Measurements from ENCODE around the gene FAM107B.

FAM107B gene

GRCh38 chr10:14757986-14758385 lies 16.7 kb downstream of the FAM107B start:
- H3K4me3 Mint-ChIP-seq, result no peak overlapping the region
- no peaks in the 10 kb centered on the region for H3K36me3 Mint-ChIP-seq
- H3K4me1 Mint-ChIP-seq (ENCODE audit: low read depth), result no peaks in the 10 kb centered on the region
- H3K27ac Mint-ChIP-seq, result no peak overlapping the region
- H3K27me3 Mint-ChIP-seq, result no peaks in the 10 kb centered on the region
- H3K9me3 Mint-ChIP-seq (ENCODE audit: low read depth), result no peaks in the 10 kb centered on the region

- no peak overlapping the region for H3K27ac Mint-ChIP-seq
- H3K4me3 Mint-ChIP-seq, result no peak overlapping the region
- H3K4me1 Mint-ChIP-seq (ENCODE audit: low read depth), result no peaks in the 10 kb centered on the region
- no peaks in the 10 kb centered on the region for H3K27me3 Mint-ChIP-seq
- no peaks in the 10 kb centered on the region for H3K9me3 Mint-ChIP-seq (ENCODE audit: low read depth)
- H3K36me3 Mint-ChIP-seq, result no peaks in the 10 kb centered on the region
Observed at GRCh38 chr10:14757394-14757793, 17.3 kb downstream of the FAM107B start.

- no peaks in the 10 kb centered on the region for H3K36me3 Mint-ChIP-seq
- H3K4me1 Mint-ChIP-seq (ENCODE audit: low read depth), result no peaks in the 10 kb centered on the region
- H3K9me3 Mint-ChIP-seq (ENCODE audit: low read depth), result no peaks in the 10 kb centered on the region
- no peak overlapping the region for H3K4me3 Mint-ChIP-seq
- H3K27ac Mint-ChIP-seq, result no peak overlapping the region
- H3K27me3 Mint-ChIP-seq, result no peaks in the 10 kb centered on the region
Observed at GRCh38 chr10:14753441-14753840, 21.3 kb downstream of the FAM107B start.

- H3K36me3 Mint-ChIP-seq, result no peaks in the 10 kb centered on the region
- no peaks in the 10 kb centered on the region for H3K4me1 Mint-ChIP-seq (ENCODE audit: low read depth)
- H3K27ac Mint-ChIP-seq, result no peak overlapping the region
- no peaks in the 10 kb centered on the region for H3K27me3 Mint-ChIP-seq
- no peak overlapping the region for H3K4me3 Mint-ChIP-seq
- H3K9me3 Mint-ChIP-seq (ENCODE audit: low read depth), result no peaks in the 10 kb centered on the region
Observed at GRCh38 chr10:14751921-14752320, 22.8 kb downstream of the FAM107B start.

GRCh38 chr10:14751014-14751896 lies 23.4 kb downstream of the FAM107B start:
- no peaks in the 10 kb centered on the region for H3K9me3 Mint-ChIP-seq (ENCODE audit: low read depth)
- no peak overlapping the region for H3K4me3 Mint-ChIP-seq
- no peak overlapping the region for H3K27ac Mint-ChIP-seq
- H3K4me1 Mint-ChIP-seq (ENCODE audit: low read depth), result no peaks in the 10 kb centered on the region
- H3K27me3 Mint-ChIP-seq, result no peaks in the 10 kb centered on the region
- no peaks in the 10 kb centered on the region for H3K36me3 Mint-ChIP-seq

- Mint-ChIP-seq H3K9me3 (ENCODE audit: low read depth) (peaks cover 9% of the 10 kb centered on the region), H3K27ac (no peak overlapping the region), H3K4me3 (no peak overlapping the region), H3K27me3 (no peaks in the 10 kb centered on the region), H3K4me1 (ENCODE audit: low read depth) (peaks cover 2% of the 10 kb centered on the region), H3K36me3 (no peaks in the 10 kb centered on the region)
Observed at GRCh38 chr10:14749070-14749809, 25.5 kb downstream of the FAM107B start.

GRCh38 chr10:14748441-14748840 lies 26.3 kb downstream of the FAM107B start:
- no peak overlapping the region for H3K27ac Mint-ChIP-seq
- H3K36me3 Mint-ChIP-seq, result no peaks in the 10 kb centered on the region
- no peak overlapping the region for H3K4me3 Mint-ChIP-seq
- H3K27me3 Mint-ChIP-seq, result no peaks in the 10 kb centered on the region
- H3K9me3 Mint-ChIP-seq (ENCODE audit: low read depth), result peaks cover 9% of the 10 kb centered on the region
- H3K4me1 Mint-ChIP-seq (ENCODE audit: low read depth), result peaks cover 10% of the 10 kb centered on the region

- peak overlapping the region; percentile 25 for H3K4me3 Mint-ChIP-seq
- H3K27me3 Mint-ChIP-seq, result no peaks in the 10 kb centered on the region
- H3K9me3 Mint-ChIP-seq (ENCODE audit: low read depth), result peaks cover 9% of the 10 kb centered on the region
- H3K4me1 Mint-ChIP-seq (ENCODE audit: low read depth), result peaks cover 30% of the 10 kb centered on the region
- no peaks in the 10 kb centered on the region for H3K36me3 Mint-ChIP-seq
- H3K27ac Mint-ChIP-seq, result peak overlapping the region; percentile 23
Observed at GRCh38 chr10:14742815-14743214, 31.9 kb downstream of the FAM107B start.

GRCh38 chr10:14742382-14742781 lies 32.3 kb downstream of the FAM107B start:
- no peaks in the 10 kb centered on the region for H3K36me3 Mint-ChIP-seq
- no peaks in the 10 kb centered on the region for H3K27me3 Mint-ChIP-seq
- peak overlapping the region; percentile 23 for H3K27ac Mint-ChIP-seq
- H3K4me3 Mint-ChIP-seq, result peak overlapping the region; percentile 25
- peaks cover 9% of the 10 kb centered on the region for H3K9me3 Mint-ChIP-seq (ENCODE audit: low read depth)
- H3K4me1 Mint-ChIP-seq (ENCODE audit: low read depth), result peaks cover 32% of the 10 kb centered on the region

GRCh38 chr10:14740684-14741247 lies 33.9 kb downstream of the FAM107B start:
- peaks cover 5% of the 10 kb centered on the region for H3K9me3 Mint-ChIP-seq (ENCODE audit: low read depth)
- H3K27me3 Mint-ChIP-seq, result no peaks in the 10 kb centered on the region
- no peaks in the 10 kb centered on the region for H3K36me3 Mint-ChIP-seq
- no peak overlapping the region for H3K4me3 Mint-ChIP-seq
- no peak overlapping the region for H3K27ac Mint-ChIP-seq
- peaks cover 39% of the 10 kb centered on the region for H3K4me1 Mint-ChIP-seq (ENCODE audit: low read depth)

GRCh38 chr10:14737808-14738545 lies 36.7 kb downstream of the FAM107B start:
- Mint-ChIP-seq H3K4me1 (ENCODE audit: low read depth) (peaks cover 24% of the 10 kb centered on the region), H3K27ac (no peak overlapping the region), H3K9me3 (ENCODE audit: low read depth) (no peaks in the 10 kb centered on the region), H3K27me3 (no peaks in the 10 kb centered on the region), H3K4me3 (no peak overlapping the region), H3K36me3 (no peaks in the 10 kb centered on the region)

- Mint-ChIP-seq H3K4me3 (no peak overlapping the region), H3K27ac (no peak overlapping the region), H3K27me3 (no peaks in the 10 kb centered on the region), H3K36me3 (no peaks in the 10 kb centered on the region), H3K4me1 (ENCODE audit: low read depth) (peaks cover 15% of the 10 kb centered on the region), H3K9me3 (ENCODE audit: low read depth) (no peaks in the 10 kb centered on the region)
Observed at GRCh38 chr10:14736600-14737081, 38.1 kb downstream of the FAM107B start.

GRCh38 chr10:14736043-14736442 lies 38.7 kb downstream of the FAM107B start:
- H3K4me3 Mint-ChIP-seq, result no peak overlapping the region
- no peak overlapping the region for H3K27ac Mint-ChIP-seq
- H3K36me3 Mint-ChIP-seq, result no peaks in the 10 kb centered on the region
- no peaks in the 10 kb centered on the region for H3K27me3 Mint-ChIP-seq
- H3K9me3 Mint-ChIP-seq (ENCODE audit: low read depth), result no peaks in the 10 kb centered on the region
- peaks cover 12% of the 10 kb centered on the region for H3K4me1 Mint-ChIP-seq (ENCODE audit: low read depth)

GRCh38 chr10:14731875-14732512 lies 42.7 kb downstream of the FAM107B start:
- Mint-ChIP-seq H3K36me3 (peaks cover 2% of the 10 kb centered on the region), H3K27me3 (no peaks in the 10 kb centered on the region), H3K4me3 (no peak overlapping the region), H3K27ac (no peak overlapping the region), H3K9me3 (ENCODE audit: low read depth) (peaks cover 4% of the 10 kb centered on the region), H3K4me1 (ENCODE audit: low read depth) (peaks cover 7% of the 10 kb centered on the region)

Measured in activated naive CD8-positive, alpha-beta T cell (primary cell).